ENCODE data around the gene MRM2.
"Not testable (repeated sequence)": the region's sequence is repeated elsewhere in the genome, so short reads cannot be mapped to it uniquely, and the experiment has no call there.

The MRM2 gene

GRCh38 chr7:2269089-2269990 is 27.3 kb upstream of the MRM2 start:
- DNase-seq (ENCODE audit: extremely low read depth in 1 of 2, low read depth in 1 of 2), result not testable (repeated sequence)

- no peak for DNase-seq (ENCODE audit: extremely low read depth in 1 of 2, low read depth in 1 of 2)
These were observed 24.9 kb upstream of the MRM2 start for GRCh38 chr7:2266911-2267310.

- DNase-seq (ENCODE audit: extremely low read depth in 1 of 2, low read depth in 1 of 2), result no peak
These were observed 22.2 kb upstream of the MRM2 start for GRCh38 chr7:2264158-2264557.

GRCh38 chr7:2263176-2263575 is 21.2 kb upstream of the MRM2 start:
- DNase-seq (ENCODE audit: extremely low read depth in 1 of 2, low read depth in 1 of 2), result no peak

- DNase-seq (ENCODE audit: extremely low read depth in 1 of 2, low read depth in 1 of 2), result no peak
These were observed 19.6 kb upstream of the MRM2 start for GRCh38 chr7:2261611-2262010.

- DNase-seq (ENCODE audit: extremely low read depth in 1 of 2, low read depth in 1 of 2), result no peak
These were observed 18.8 kb upstream of the MRM2 start for GRCh38 chr7:2260820-2261219.

- DNase-seq (ENCODE audit: extremely low read depth in 1 of 2, low read depth in 1 of 2), result no peak
These were observed 17.5 kb upstream of the MRM2 start for GRCh38 chr7:2259480-2259879.

GRCh38 chr7:2258661-2259365 is 16.8 kb upstream of the MRM2 start:
- no peak for DNase-seq (ENCODE audit: extremely low read depth in 1 of 2, low read depth in 1 of 2)

- no peak for DNase-seq (ENCODE audit: extremely low read depth in 1 of 2, low read depth in 1 of 2)
These were observed 15.6 kb upstream of the MRM2 start for GRCh38 chr7:2257651-2258050.

- no peak for DNase-seq (ENCODE audit: extremely low read depth in 1 of 2, low read depth in 1 of 2)
These were observed 15.1 kb upstream of the MRM2 start for GRCh38 chr7:2257046-2257551.

- no peak for DNase-seq (ENCODE audit: extremely low read depth in 1 of 2, low read depth in 1 of 2)
These were observed 14.5 kb upstream of the MRM2 start for GRCh38 chr7:2256306-2257045.

GRCh38 chr7:2255145-2256139 is 13.4 kb upstream of the MRM2 start:
- DNase-seq (ENCODE audit: extremely low read depth in 1 of 2, low read depth in 1 of 2), result no peak

GRCh38 chr7:2254429-2255144 is 12.6 kb upstream of the MRM2 start:
- no peak for DNase-seq (ENCODE audit: extremely low read depth in 1 of 2, low read depth in 1 of 2)

- DNase-seq (ENCODE audit: extremely low read depth in 1 of 2, low read depth in 1 of 2), result no peak
These were observed 11.7 kb upstream of the MRM2 start for GRCh38 chr7:2253525-2254244.

- DNase-seq (ENCODE audit: extremely low read depth in 1 of 2, low read depth in 1 of 2), result no peak
These were observed 11.0 kb upstream of the MRM2 start for GRCh38 chr7:2253021-2253420.

GRCh38 chr7:2251841-2252771 is 10.1 kb upstream of the MRM2 start:
- DNase-seq (ENCODE audit: extremely low read depth in 1 of 2, low read depth in 1 of 2), result no peak

- no peak for DNase-seq (ENCODE audit: extremely low read depth in 1 of 2, low read depth in 1 of 2)
These were observed 9.4 kb upstream of the MRM2 start for GRCh38 chr7:2251381-2251780.
